Measurements from ENCODE around the gene HEBP2.
"Not testable (repeated sequence)": the region's sequence is repeated elsewhere in the genome, so short reads cannot be mapped to it uniquely, and the experiment has no call there.

HEBP2 gene

DNA sequence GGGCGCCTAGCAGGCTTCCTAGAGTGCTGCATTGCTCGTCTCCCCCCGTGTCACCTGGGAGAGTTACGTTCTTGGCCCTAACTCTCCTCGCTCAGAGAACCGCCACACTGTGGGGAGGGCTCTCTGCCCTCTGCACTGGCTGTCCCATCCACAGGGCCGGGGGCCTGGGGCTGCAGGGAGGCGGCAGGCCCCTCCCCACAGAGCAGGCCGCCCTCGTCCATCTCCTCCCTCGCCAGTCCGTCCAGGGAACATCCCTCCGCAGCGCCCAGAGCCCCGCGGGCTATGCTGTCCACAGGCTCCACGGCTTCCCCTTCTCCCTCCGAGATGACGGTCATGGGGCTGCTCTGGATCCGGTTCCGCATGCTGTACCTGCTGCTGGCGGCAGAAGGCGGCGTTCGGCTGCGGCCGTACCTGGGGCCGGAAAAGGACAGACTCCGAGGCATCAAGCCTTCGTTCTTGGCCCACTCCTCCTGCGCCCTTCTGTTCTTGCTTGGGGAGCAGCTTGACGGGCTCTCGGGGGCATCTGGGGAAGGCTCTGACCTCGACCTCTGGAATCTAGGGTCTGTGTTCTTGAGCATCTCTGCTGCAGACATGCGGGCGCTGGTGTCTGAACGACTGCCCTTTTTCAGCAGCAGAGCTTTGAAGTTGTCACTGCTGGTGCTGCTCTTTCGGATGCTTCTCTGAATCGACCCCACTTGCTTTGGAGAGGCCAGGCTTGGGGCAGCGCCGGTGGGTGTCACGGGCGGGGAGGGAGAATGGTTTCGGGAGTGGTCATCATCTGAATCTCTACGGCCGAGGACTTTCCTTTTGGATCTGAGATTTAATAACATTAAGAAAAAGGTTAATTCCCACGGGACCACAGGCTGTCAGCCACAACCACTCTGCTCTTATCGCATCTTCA, 20.2 kb downstream of the HEBP2 start:
- DNase-seq, result no peak

DNA sequence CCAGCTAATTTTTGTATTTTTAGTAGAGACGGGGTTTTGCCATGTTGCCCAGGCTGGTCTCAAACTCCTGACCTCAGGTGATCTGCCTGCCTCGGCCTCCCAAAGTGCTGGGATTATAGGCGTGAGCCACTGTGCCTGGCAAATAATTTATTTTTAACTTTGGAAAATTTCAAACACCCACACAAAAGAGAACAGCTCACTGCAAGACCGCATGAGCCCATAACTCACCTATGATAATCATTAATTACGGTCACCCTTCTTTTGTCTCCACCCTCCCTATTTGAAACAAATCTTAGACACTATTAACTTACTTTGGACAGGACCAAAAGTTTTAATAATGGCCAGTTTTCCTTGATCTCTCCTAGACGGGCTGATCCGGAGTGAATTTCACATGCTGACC, 21.2 kb downstream of the HEBP2 start:
- not testable (repeated sequence) for DNase-seq

GRCh38 chr6:138426500-138427123, 22.6 kb downstream of the HEBP2 start:
- DNase-seq, result no peak

- DNase-seq, result no peak
Measured at GRCh38 chr6:138427701-138428100, 23.7 kb downstream of the HEBP2 start.

DNA sequence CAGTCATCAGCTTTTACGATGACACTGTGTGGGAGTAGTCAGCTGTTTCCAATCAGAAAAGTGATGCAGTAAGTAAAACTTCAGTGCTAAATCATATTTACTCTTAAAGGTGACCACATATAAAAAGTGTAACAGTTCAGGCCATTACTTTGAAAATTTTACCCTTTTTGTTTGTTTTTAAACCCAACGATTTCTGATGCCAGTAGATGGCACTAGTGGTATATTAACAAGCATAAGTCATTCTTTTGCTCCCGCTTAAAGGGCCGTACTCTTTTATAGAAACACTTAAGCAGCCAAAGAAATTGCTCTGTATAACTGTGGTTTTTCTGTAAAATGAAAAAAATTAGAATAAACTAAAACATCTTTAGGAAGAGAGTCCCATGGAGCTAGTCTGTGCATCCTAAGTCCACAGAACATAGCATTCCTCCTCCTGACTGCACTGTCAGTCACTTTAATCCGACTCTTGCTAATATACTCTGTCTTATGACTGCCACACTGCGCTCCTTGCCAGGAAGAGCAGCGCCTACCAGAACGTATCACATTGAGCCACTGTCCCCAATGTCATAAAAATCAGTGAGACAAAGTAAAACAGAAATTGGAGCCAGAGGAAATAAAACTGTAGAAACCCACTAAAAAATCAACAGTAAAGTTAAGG, 25.0 kb downstream of the HEBP2 start:
- no peak for DNase-seq

- no peak for DNase-seq
Measured at GRCh38 chr6:138429761-138430160, 25.7 kb downstream of the HEBP2 start.

GRCh38 chr6:138430361-138431145, 26.5 kb downstream of the HEBP2 start:
- no peak for DNase-seq

GRCh38 chr6:138431256-138432062, 27.4 kb downstream of the HEBP2 start:
- DNase-seq, result no peak

DNA sequence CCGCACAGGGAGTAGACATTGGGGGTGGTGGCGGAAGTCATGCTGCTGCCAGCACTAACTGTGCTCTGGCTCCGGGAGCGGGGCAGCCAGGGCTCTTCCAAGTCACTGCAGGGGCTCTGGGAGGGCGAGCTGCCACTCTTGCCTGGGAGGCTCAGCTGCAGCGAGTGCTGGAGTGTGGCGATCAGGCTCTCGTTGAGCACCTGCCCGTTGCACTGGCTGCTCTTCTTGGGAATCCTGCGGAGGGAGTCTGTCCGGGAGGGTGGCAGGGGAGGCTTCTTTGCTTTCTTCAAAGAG, 28.0 kb downstream of the HEBP2 start:
- no peak for DNase-seq

DNA sequence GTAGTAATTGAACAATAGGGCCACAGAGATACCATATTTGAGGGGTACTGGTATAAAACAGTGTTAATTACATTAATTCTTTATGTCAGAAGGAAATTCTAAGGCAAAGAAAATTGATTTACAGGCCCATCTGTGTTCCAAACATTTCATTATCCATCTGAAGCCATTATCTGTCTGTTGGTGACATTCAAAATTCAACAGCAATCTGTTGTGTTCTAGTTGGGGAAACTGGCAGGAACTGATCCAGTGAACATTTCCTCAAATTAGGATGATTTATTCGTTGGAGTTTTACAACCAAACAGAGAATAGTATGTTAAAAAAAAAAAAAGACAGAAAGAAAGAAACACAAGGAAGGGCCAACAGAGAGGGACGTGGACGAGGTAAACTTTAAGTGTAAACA, 30.1 kb downstream of the HEBP2 start:
- no peak for DNase-seq

- no peak for DNase-seq
Measured at GRCh38 chr6:138434925-138435324, 30.9 kb downstream of the HEBP2 start.

- no peak for DNase-seq
Measured at GRCh38 chr6:138439546-138439945, 35.5 kb downstream of the HEBP2 start.

DNA sequence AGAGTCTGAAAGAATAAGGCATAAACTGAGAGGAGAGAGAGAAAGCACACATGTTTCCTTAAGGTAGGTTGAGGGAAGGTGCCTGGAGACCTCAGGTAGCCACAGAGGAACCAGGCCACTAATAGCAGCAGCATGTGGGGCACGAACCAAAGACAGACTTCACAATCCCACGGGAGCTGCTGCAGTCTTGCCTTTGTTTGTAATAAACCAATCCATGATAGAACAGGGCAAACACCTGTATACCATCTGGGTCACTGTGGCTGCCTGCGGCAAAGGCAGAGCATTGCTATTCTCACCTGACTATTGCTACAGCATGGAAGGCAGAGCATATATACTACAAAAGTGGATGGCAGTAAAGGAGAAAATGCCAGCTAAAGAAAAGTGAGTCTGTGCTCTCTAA, 36.3 kb downstream of the HEBP2 start:
- no peak for DNase-seq

- DNase-seq, result no peak
Measured at GRCh38 chr6:138440758-138441357, 36.8 kb downstream of the HEBP2 start.

- no peak for DNase-seq
Measured at GRCh38 chr6:138441965-138442364, 37.9 kb downstream of the HEBP2 start.

GRCh38 chr6:138442663-138443062, 38.6 kb downstream of the HEBP2 start:
- DNase-seq, result no peak

- no peak for DNase-seq
Measured at GRCh38 chr6:138443979-138444378, 40.0 kb downstream of the HEBP2 start.

GRCh38 chr6:138446821-138447220, 42.8 kb downstream of the HEBP2 start:
- DNase-seq, result no peak

GRCh38 chr6:138450445-138450844, 46.4 kb downstream of the HEBP2 start:
- no peak for DNase-seq

DNA sequence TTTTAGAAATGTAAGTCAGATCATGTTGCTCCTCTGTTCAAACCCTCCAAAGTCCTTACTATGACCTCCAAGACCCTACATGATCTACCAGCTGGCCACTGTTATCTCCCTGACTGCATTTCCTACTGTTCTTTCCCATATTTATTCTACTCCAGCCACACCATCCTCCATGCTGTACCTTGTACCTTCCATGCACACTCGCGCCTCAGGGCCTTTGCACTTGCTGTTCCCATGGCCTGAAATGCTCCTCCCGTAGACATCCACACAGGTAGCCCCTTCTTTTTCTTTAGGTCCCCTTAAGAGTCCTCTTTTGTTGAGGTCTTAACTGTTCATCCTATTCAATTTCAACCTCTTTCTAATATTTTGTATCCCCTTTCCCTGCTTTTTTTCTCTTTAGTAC, 47.0 kb downstream of the HEBP2 start:
- no peak for DNase-seq

- DNase-seq, result no peak
Measured at GRCh38 chr6:138454981-138455706, 51.1 kb downstream of the HEBP2 start.
